OCI-LY7 (cell line): ENCODE results near the gene ADARB2.

Source experiments
- EZH2phosphoT487 ChIP-seq: fragments of 200-600 bp; sonication (generic); IDR thresholded peaks from 2 replicates; pipeline ENCODE4 v1.6.1; 2018; ENCODE audit warnings: low read depth, borderline replicate concordance, mild to moderate bottlenecking, mixed run types, antibody characterized with exemption, low read length, moderate library complexity, mixed read lengths
- TF ChIP-seq, protein P1 (sequence below): fragments of 200-600 bp; sonication (generic); conservative IDR thresholded peaks from 2 replicates; pipeline ENCODE4 v1.5.1; 2014; ENCODE audit warnings: mild to moderate bottlenecking, antibody characterized with exemption, low read length, moderate library complexity, mixed read lengths

GRCh38 chr10:1762076-1762475 is 24.8 kb upstream of the ADARB2 start:
- no peak for TF ChIP-seq EZH2phosphoT487
- TF ChIP-seq, protein P1, sequence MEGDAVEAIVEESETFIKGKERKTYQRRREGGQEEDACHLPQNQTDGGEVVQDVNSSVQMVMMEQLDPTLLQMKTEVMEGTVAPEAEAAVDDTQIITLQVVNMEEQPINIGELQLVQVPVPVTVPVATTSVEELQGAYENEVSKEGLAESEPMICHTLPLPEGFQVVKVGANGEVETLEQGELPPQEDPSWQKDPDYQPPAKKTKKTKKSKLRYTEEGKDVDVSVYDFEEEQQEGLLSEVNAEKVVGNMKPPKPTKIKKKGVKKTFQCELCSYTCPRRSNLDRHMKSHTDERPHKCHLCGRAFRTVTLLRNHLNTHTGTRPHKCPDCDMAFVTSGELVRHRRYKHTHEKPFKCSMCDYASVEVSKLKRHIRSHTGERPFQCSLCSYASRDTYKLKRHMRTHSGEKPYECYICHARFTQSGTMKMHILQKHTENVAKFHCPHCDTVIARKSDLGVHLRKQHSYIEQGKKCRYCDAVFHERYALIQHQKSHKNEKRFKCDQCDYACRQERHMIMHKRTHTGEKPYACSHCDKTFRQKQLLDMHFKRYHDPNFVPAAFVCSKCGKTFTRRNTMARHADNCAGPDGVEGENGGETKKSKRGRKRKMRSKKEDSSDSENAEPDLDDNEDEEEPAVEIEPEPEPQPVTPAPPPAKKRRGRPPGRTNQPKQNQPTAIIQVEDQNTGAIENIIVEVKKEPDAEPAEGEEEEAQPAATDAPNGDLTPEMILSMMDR: no peak
